IMR-90 (cell line): ENCODE data around the gene AKT2. TPM values are rescaled to one million over a fixed set of nuclear protein-coding genes. Genes with fewer than 3 reads are reported as not detected.

Source experiments
- ATAC-seq: fragments of 200-7000 bp; cut with Tn5 transposase; 2 replicates; pipeline ENCODE4 v1.9.1; 2020; ENCODE audit warnings: low read depth, mild to moderate bottlenecking, moderate library complexity
- BruUV-seq: library from RNA; stranded (reverse); fragments of 400-500 nt; replicated peaks from 2 replicates; lab custom pipeline; 2021; lab: Mats Ljungman, UMichigan
- CTCF ChIA-PET: fragments of 300-600 bp; formaldehyde crosslinking; extraction: SDS; loops from one replicate; lab custom pipeline; 2021; ENCODE audit warnings: antibody characterized with exemption; lab: Yijun Ruan, JAX
- POLR2A ChIA-PET: fragments of 300-600 bp; sonication (Branson Sonifier 250); formaldehyde crosslinking; loops from one replicate; lab custom pipeline; 2022; ENCODE audit warnings: antibody characterized with exemption; ENCODE audit not compliant: unreplicated experiment; lab: Charles Lee
- DNase-seq: peaks from one replicate; pipeline ENCODE4 v3.0.0; 2013
- H2AFZ ChIP-seq: replicated peaks from 2 replicates; pipeline ENCODE3; 2013; ENCODE audit warnings: low read length, mild to moderate bottlenecking; ENCODE audit not compliant: poor library complexity
- H2AK5ac ChIP-seq: 2 replicates; pipeline ENCODE4 v1.6.1; 2013; ENCODE audit warnings: low read depth, low read length, inconsistent platforms
- H2AK9ac ChIP-seq: replicated peaks from 2 replicates; pipeline ENCODE3; 2013; ENCODE audit warnings: mild to moderate bottlenecking, low read depth, low read length, moderate library complexity; ENCODE audit not compliant: poor library complexity
- H2BK120ac ChIP-seq: 2 replicates; pipeline ENCODE4 v1.6.1; 2013; ENCODE audit warnings: low read depth, low read length, inconsistent platforms
- H2BK15ac ChIP-seq: 3 replicates; pipeline ENCODE4 v1.6.1; 2013; ENCODE audit warnings: low read depth, low read length, inconsistent platforms
- H2BK20ac ChIP-seq: 2 replicates; pipeline ENCODE4 v1.6.1; 2013; ENCODE audit warnings: low read depth, mild to moderate bottlenecking, inconsistent platforms, low read length, moderate library complexity
- H2BK5ac ChIP-seq: 2 replicates; pipeline ENCODE4 v1.6.1; 2013; ENCODE audit warnings: mild to moderate bottlenecking, low read depth, low read length, inconsistent platforms; ENCODE audit not compliant: poor library complexity, severe bottlenecking
- H3K14ac ChIP-seq: replicated peaks from 2 replicates; pipeline ENCODE4 v1.6.1; 2013; ENCODE audit warnings: low read depth, low read length, inconsistent platforms
- H3K18ac ChIP-seq: 2 replicates; pipeline ENCODE4 v1.6.1; 2013; ENCODE audit warnings: low read depth, low read length, control low read depth
- H3K23ac ChIP-seq: 2 replicates; pipeline ENCODE4 v1.6.1; 2013; ENCODE audit warnings: low read depth, low read length, inconsistent platforms
- H3K27ac ChIP-seq: 2 replicates; pipeline ENCODE4 v1.5.1; 2013; ENCODE audit warnings: mild to moderate bottlenecking, control low read depth, low read length; ENCODE audit not compliant: insufficient read depth
- H3K27me3 ChIP-seq: 2 replicates; pipeline ENCODE4 v1.6.1; 2013; ENCODE audit warnings: low read length; ENCODE audit not compliant: control insufficient read depth, insufficient read depth
- H3K36me3 ChIP-seq: 2 replicates; pipeline ENCODE4 v1.6.1; 2013; ENCODE audit warnings: low read length, mixed read lengths; ENCODE audit not compliant: control insufficient read depth, insufficient read depth
- H3K4ac ChIP-seq: 2 replicates; pipeline ENCODE4 v1.6.1; 2013; ENCODE audit warnings: low read depth, low read length, inconsistent platforms
- H3K4me1 ChIP-seq: 2 replicates; pipeline ENCODE4 v1.6.1; 2013; ENCODE audit warnings: low read length, mixed read lengths; ENCODE audit not compliant: control insufficient read depth, insufficient read depth
- H3K4me2 ChIP-seq: 2 replicates; pipeline ENCODE4 v1.6.1; 2013; ENCODE audit warnings: low read depth, mild to moderate bottlenecking, control low read depth, low read length, moderate library complexity
- H3K4me3 ChIP-seq: 2 replicates; pipeline ENCODE4 v1.5.1; 2013; ENCODE audit warnings: low read depth, mild to moderate bottlenecking, control low read depth, low read length, moderate library complexity; ENCODE audit not compliant: insufficient read depth
- H3K56ac ChIP-seq: 2 replicates; pipeline ENCODE4 v1.6.1; 2013; ENCODE audit warnings: low read length, inconsistent platforms; ENCODE audit not compliant: insufficient read depth; ENCODE audit errors: extremely low read depth
- H3K79me1 ChIP-seq, 2 experiments: 2 replicates each; pipeline ENCODE4 v1.6.1; 2013; ENCODE audit warnings: low read length in 2 of 2, inconsistent platforms in 1 of 2, low read depth in 1 of 2
- H3K9ac ChIP-seq: 2 replicates; pipeline ENCODE4 v1.6.1; 2013; ENCODE audit warnings: low read depth, low read length, control low read depth
- H3K9me1 ChIP-seq: 2 replicates; pipeline ENCODE4 v1.6.1; 2013; ENCODE audit warnings: low read length, inconsistent platforms; ENCODE audit not compliant: insufficient read depth
- H3K9me3 ChIP-seq: 2 replicates; pipeline ENCODE4 v1.6.1; 2013; ENCODE audit warnings: low read length; ENCODE audit not compliant: control insufficient read depth, insufficient read depth
- H4K20me1 ChIP-seq: 2 replicates; pipeline ENCODE4 v1.6.1; 2013; ENCODE audit warnings: low read length, inconsistent platforms; ENCODE audit not compliant: insufficient read depth
- H4K5ac ChIP-seq: 2 replicates; pipeline ENCODE4 v1.6.1; 2013; ENCODE audit warnings: mild to moderate bottlenecking, low read depth, low read length, control low read depth
- H4K8ac ChIP-seq, 2 experiments: 2 replicates each; pipeline ENCODE4 v1.6.1; 2013; ENCODE audit warnings: low read depth in 2 of 2, low read length in 2 of 2, control low read depth in 1 of 2, inconsistent platforms in 1 of 2
- H4K91ac ChIP-seq: 2 replicates; pipeline ENCODE4 v1.6.1; 2013; ENCODE audit warnings: low read depth, low read length, inconsistent platforms; ENCODE audit not compliant: insufficient read depth
- RFX5 ChIP-seq: IDR thresholded peaks from 2 replicates; pipeline ENCODE4 v1.8.0; 2012; ENCODE audit warnings: low read depth, mild to moderate bottlenecking, low read length, moderate library complexity
- WGBS, 2 experiments: methylation state at CpG; one replicate each; pipeline versions ENCODE4 v1.1.5 to v1.1.7; 2013; ENCODE audit warnings: missing lambda C conversion rate in 2 of 2; ENCODE audit not compliant: insufficient read length in 1 of 2; ENCODE audit errors: extremely low coverage in 2 of 2; 5-methylcytosine and 5-hydroxymethylcytosine counted together
- dilution Hi-C: fragments of 300-500 bp; cut with HindIII; formaldehyde crosslinking; loops from one replicate; pipeline ENCODE4 v1.14.3; 2018; ENCODE audit warnings: low sequenced_read_pairs; ENCODE audit not compliant: unreplicated experiment
- in situ Hi-C: fragments of 300-500 bp; cut with MboI; formaldehyde crosslinking; loops from 3 replicates; pipeline ENCODE4 v1.14.3; 2019; ENCODE audit warnings: low sequenced_read_pairs, inconsistent platforms, mixed read lengths
- intact Hi-C: fragments of 100-400 bp; cut with micrococcal nuclease; formaldehyde crosslinking; loops from 2 replicates; pipeline ENCODE4 v1.10.0; 2022
- polyA plus RNA-seq, 3 experiments: library from polyadenylated mRNA; depleted of rRNA; stranded (reverse); fragments of >200 nt; gene quantifications; 2 replicates each; pipeline ENCODE4 v1.2.3, GENCODE V29; 2012; ENCODE audit warnings: low replicate concordance in 1 of 3
- total RNA-seq: library from RNA; depleted of rRNA; stranded (reverse); fragments of >200 nt; gene quantifications from 2 replicates; pipeline ENCODE4 v1.2.3, GENCODE V29; 2012

AKT2 gene
- total and polyA plus RNA-seq, 2 of the 4 experiments (the other 2 are of a cell fraction), result 61.5 to 104 TPM

DNA sequence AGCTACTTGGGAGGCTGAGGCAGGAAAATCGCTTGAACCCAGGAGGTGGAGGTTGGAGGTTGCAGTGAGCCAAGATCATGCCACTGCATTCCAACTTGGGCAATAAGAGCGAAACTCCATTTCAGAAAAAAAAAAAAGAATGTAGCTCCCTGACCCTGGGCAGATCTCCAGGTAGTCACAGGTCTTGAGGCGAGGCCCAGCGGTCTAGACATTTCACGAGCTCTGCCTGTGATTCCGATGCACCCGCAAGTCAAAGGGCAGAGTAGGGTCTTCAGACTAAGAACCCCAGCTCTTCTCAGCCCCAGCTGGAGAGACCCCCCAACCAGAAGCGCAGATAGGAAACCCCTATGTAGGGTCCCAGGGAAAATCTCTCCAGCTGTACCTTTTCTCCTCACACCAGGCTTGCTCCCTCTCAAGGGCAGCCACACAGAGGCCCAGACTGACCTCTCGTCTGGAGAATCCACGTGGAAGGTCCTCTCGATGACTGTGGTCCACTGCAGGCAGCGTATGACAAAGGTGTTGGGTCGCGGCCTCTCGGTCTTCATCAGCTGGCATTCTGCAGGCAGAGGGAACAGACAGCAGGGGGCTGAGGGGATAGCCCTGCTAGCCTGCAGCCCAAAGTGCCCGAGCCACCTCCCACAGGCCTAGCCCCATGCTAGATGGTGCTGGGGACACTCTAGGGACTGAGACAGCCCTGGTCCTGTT is 30.3 kb downstream of the AKT2 start:
- no peak overlapping the region for H3K27ac ChIP-seq
- no peak overlapping the region for H2BK15ac ChIP-seq
- H3K9me1 ChIP-seq, result 0 out of 2 replicates have a peak, but pooled peaks cover 7% of the 10 kb centered on the region
- no peak overlapping the region for H2AK5ac ChIP-seq
- H3K23ac ChIP-seq, result no peak overlapping the region
- H2BK5ac ChIP-seq, result no peak overlapping the region
- H3K4me3 ChIP-seq, result no peak overlapping the region
- no peak overlapping the region for H3K9ac ChIP-seq
- no peak overlapping the region for H4K91ac ChIP-seq
- H3K4me2 ChIP-seq, result no peak overlapping the region
- ChIA-PET POLR2A (no interaction called here), CTCF (no interaction called here)
- no peak overlapping the region for H3K56ac ChIP-seq
- no peaks in the 10 kb centered on the region for H3K27me3 ChIP-seq
- no peak for TF ChIP-seq RFX5
- no peak overlapping the region for H2BK20ac ChIP-seq
- no peak overlapping the region for H4K5ac ChIP-seq
- H3K36me3 ChIP-seq, result peaks cover 39% of the 10 kb centered on the region
- H4K8ac ChIP-seq, result no peak overlapping the region
- H3K4me1 ChIP-seq, result no peaks in the 10 kb centered on the region
- H3K9me3 ChIP-seq, result no peaks in the 10 kb centered on the region
- no peak overlapping the region for H2AFZ ChIP-seq
- WGBS, 2 experiments, result 75% methylated on average over 5 of the region's 16 CpGs; no CpG with 5 or more reads in 1 of the 2 experiments
- no peak overlapping the region for H2BK120ac ChIP-seq
- H3K4ac ChIP-seq, result no peak overlapping the region
- in situ Hi-C loops (no loop called here), intact Hi-C loops (no loop called here), dilution Hi-C loops (no loop called here)
- H3K18ac ChIP-seq, result no peak overlapping the region
- H3K79me1 ChIP-seq, result peaks cover 36 to 76% of the 10 kb centered on the region in 2 experiments
- DNase-seq (no peak), ATAC-seq (no peak)
- no TSS peak for BruUV-seq
- peaks cover 44% of the 10 kb centered on the region for H4K20me1 ChIP-seq
- H3K14ac ChIP-seq, result no peak overlapping the region
- H2AK9ac ChIP-seq, result no peak overlapping the region
